Activated CD8-positive, alpha-beta memory T cell treated with anti-CD3 and anti-CD28 coated beads for 48 hours (primary cell): ENCODE results near the gene ARHGAP15.

ENCODE experiments used
- DNase-seq, 3 experiments: peaks; one replicate each; pipeline ENCODE4 v3.0.0-alpha.2; 2020; ENCODE audit warnings: low read depth in 2 of 3, low spot score in 2 of 3

ARHGAP15 gene

GRCh38 chr2:143440411-143441012, 311.3 kb downstream of the ARHGAP15 start:
- DNase-seq: no peak

DNA sequence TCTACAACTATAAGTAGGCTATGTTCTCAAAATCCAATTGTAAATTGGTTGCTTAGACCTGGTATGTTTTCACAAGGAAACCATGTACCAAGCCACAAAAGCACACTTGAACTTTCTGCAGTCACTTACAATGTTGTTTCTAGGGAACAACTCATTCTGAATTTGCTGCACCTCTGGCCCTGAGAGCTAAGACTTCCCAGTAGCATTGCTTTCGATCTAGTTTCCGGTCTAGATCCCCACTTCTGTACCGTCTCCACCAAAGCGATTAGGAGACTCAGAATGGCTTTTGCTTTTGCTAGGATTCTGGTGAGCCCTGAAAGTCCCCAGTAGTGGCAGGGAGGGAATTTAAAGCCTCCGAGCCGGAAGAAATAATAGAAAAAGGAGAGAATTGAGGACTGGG, 313.0 kb downstream of the ARHGAP15 start:
- DNase-seq: no peak

DNA sequence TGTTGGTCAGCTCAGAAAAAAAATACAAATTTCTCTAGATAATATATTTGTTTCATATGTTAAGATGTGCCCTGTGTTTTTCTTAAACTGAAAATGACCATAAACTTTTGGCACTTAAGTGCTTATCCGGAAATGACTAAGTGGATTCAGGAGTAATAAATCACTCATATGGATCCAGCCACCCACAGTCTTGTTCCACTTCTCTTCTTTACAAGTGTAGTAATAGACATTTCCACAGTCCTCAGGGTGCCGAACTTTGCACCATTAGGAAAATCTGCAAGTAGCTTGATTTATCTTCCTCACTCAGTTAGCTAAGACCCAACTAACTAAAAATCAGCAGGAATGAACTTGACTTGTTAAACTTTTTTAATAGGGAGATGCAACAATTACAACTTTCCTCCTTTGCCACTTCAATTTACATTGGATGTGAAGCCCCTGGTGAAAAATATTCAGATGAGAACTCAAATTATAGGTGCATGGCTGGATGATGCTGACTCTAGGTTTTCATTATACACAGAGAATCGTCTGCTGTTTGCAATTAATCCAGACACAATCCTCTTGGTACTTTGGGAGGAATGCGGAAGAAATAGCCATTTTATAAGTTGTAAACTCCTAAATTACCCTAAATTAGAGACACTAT, 322.5 kb downstream of the ARHGAP15 start:
- DNase-seq: no peak

- DNase-seq: no peak
These were observed 323.7 kb downstream of the ARHGAP15 start for GRCh38 chr2:143452817-143453451.

GRCh38 chr2:143453981-143454511, 324.8 kb downstream of the ARHGAP15 start:
- DNase-seq: no peak

GRCh38 chr2:143455317-143455716, 326.1 kb downstream of the ARHGAP15 start:
- DNase-seq: no peak

DNA sequence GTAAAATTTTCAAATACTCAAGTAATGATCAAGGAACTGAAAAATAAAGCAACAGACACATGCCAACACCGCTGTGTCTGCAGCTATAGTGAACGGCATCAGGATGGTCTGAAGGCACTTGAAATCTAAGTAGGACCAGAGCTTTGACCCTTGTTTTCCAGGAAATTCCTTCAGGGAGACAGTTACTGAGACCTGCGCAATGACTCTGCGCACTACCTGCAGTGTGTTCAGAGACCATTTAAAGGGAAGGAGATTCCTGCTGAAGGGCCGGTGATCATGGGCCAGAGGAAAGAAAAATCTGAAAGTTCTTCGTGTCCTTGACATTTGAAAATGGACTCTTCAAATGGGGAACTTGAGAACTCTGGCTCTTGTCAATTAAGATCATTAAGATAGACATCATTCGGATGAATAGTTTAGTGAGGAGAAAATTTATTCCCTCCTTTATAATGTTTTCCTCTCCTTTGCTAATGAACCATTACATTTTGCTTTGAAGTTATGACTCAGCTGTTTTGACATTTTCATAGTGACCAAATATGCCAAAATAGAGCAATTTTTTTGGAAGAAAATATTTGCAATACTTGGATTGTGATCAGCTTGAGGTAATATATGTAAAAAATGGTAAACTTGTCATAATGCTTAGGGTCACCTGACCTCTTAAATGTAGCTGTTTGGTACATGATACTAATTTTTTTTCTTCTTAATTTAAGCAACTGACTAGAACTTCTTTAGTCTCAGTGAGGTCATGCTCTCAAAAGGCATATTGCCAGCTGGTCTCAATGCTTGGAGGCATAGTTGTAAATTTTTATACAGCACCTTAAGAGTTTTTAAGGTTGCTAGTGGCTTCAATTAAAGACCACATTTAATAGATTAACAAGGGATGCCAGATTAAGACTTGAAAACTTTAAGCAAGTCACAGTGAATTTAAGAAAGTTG, 329.3 kb downstream of the ARHGAP15 start:
- DNase-seq: no peak

- DNase-seq: no peak
These were observed 331.2 kb downstream of the ARHGAP15 start for GRCh38 chr2:143460382-143460781.

GRCh38 chr2:143463719-143464118, 334.5 kb downstream of the ARHGAP15 start:
- DNase-seq: no peak

GRCh38 chr2:143466391-143466790, 337.2 kb downstream of the ARHGAP15 start:
- DNase-seq: no peak

- no peak for DNase-seq
These were observed 337.8 kb downstream of the ARHGAP15 start for GRCh38 chr2:143467011-143467410.

DNA sequence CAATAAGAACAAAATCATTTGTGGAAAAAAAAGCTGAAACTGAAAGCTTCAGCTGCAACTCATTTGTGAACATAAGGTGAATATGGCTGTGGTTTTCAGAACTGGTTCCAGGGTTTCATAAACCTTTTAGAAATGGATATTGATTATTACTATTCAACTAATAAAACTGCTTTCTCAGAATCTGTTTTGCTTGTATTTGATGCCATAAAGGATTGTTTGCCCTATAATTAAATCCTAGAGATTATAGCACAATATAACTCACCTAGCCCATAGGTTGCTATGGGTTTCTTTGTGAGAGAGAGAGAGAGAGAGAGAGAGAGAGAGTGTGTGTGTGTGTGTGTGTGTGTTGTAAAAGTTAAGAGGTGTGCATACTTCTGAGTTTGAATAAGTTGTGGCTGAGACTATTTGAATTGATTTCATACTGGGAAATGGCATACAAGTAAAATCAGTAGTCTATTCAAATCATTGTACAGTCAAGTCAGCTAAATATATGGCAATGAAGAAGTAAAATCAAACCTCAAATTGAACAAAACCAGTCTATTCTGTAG, 339.2 kb downstream of the ARHGAP15 start:
- no peak for DNase-seq

DNA sequence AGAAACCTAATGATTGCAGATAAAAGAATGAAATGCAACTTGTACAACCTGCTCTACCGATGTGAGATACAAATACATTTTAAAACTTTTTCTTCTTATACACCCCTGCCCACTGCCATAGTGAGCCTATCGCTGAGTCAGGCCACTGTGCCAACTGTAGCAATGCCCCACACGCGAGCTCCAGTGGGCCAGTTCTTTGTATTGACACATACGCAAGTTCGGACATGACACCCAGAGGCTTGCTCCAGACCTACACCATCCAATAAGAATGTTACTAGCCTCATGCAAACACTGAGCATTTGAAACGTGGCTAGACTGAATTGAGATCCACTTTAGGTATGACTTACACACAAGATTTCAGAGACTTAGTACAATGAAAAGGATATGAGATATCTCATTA, 340.1 kb downstream of the ARHGAP15 start:
- DNase-seq: no peak

- DNase-seq: no peak
These were observed 342.3 kb downstream of the ARHGAP15 start for GRCh38 chr2:143471550-143471949.

- no peak for DNase-seq
These were observed 344.0 kb downstream of the ARHGAP15 start for GRCh38 chr2:143473216-143473615.

DNA sequence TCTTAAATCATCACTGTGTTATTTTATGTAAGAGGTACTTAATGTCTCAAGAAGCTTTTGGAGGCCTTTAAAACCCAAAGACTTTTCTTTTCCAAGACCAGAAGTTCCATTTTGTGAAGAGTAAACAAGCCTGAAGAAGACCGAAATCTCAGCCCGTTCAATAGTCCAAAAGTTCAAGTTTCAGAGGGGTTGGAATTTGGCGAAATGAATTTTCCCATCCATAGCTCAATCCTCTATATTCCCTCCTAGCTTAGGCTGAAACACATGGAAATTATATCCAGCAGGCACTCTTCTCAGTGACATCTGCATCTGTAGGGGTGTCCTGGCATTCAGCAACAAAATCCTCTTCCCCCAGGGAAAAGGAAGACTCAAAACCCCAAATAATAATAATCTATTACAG, 344.6 kb downstream of the ARHGAP15 start:
- DNase-seq: no peak

- no peak for DNase-seq
These were observed 345.4 kb downstream of the ARHGAP15 start for GRCh38 chr2:143474586-143474985.

- DNase-seq: no peak
These were observed 346.0 kb downstream of the ARHGAP15 start for GRCh38 chr2:143475041-143475776.

DNA sequence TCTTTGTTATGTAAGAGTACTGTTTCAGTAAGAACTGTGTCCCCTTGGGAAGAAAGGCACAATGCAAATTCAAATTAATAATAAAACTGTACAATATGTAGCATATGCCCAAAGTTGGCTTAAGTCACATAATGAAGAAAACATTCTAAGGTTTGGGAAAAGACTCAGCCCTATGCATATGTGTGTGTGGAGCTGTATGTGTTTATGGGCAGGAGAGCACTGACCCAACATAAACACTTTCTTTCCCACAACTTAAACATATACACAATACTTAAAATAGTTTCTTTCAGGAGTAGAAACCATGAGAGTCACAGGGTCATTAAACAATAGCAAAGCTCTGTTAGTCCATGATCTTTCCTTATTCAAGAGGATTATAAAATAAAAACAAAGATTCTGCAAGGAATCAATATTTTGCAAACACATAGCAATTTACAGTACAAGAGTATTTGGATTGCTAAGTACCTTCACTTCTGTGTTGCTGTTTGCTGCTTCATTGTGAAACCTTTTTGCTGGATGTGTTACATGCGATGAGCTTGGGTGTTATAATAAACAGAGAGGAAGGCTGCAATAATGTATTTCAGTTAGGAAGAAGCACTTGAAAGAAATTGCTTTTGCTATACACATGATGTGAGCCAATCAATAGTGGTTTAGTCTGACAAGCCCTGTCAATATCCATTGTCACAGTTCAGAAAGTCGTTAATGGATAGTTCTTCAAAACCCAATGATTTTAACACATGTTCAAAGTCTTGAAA, 347.3 kb downstream of the ARHGAP15 start:
- no peak for DNase-seq
